CD14-positive monocyte (primary cell): Measurements from ENCODE around the gene MLH1. TPM values are rescaled to one million over a fixed set of nuclear protein-coding genes. Genes with fewer than 3 reads are reported as not detected.

Experiments used
- DNase-seq, 3 donors: peaks; one replicate each; pipeline ENCODE4 v3.0.0-alpha.2; 2011 to 2022
- H2AFZ ChIP-seq: 2 replicates; pipeline ENCODE4 v1.6.0; 2012; ENCODE audit warnings: mild to moderate bottlenecking, low read depth, low read length, inconsistent platforms; ENCODE audit not compliant: insufficient read depth, poor library complexity, severe bottlenecking
- H3K27ac ChIP-seq, 2 donors: 1 replicate in 1 of 2; 2 replicates in 1 of 2; pipeline ENCODE4 v1.5.1; 2012 to 2013; ENCODE audit warnings: low read length in 2 of 2, control low read depth in 1 of 2, inconsistent platforms in 1 of 2, low read depth in 1 of 2, mild to moderate bottlenecking in 1 of 2
- H3K27me3 ChIP-seq, 2 donors: one replicate each; pipeline versions ENCODE4 v1.6.0 to v1.6.1; 2011 to 2013; ENCODE audit warnings: low read length in 2 of 2; ENCODE audit not compliant: control insufficient read depth in 2 of 2, insufficient read depth in 2 of 2
- H3K36me3 ChIP-seq, 2 donors: replicated peaks in 1 of 2; 1 replicate in 1 of 2; 2 replicates in 1 of 2; pipeline versions ENCODE4 v1.5.1 to v1.6.1; 2012 to 2013; ENCODE audit warnings: low read length in 2 of 2, control low read depth in 1 of 2, inconsistent platforms in 1 of 2, mild to moderate bottlenecking in 1 of 2; ENCODE audit not compliant: insufficient read depth in 2 of 2, control insufficient read depth in 1 of 2
- H3K4me1 ChIP-seq, 2 donors: 1 replicate in 1 of 2; 2 replicates in 1 of 2; pipeline versions ENCODE4 v1.5.1 to v1.6.1; 2012 to 2013; ENCODE audit warnings: low read length in 2 of 2, control low read depth in 1 of 2, inconsistent platforms in 1 of 2, mild to moderate bottlenecking in 1 of 2, moderate library complexity in 1 of 2; ENCODE audit not compliant: insufficient read depth in 2 of 2, control insufficient read depth in 1 of 2
- H3K4me2 ChIP-seq: replicated peaks from 2 replicates; pipeline ENCODE3; 2012; ENCODE audit warnings: low read length, moderate library complexity, mild to moderate bottlenecking; ENCODE audit not compliant: poor library complexity, severe bottlenecking; ENCODE audit errors: extremely low read depth
- H3K4me3 ChIP-seq, 3 experiments: fragments of 200-600 bp in 1 of 3; sonication (generic) in 1 of 3; replicated peaks in 1 of 3; 1 replicate in 2 of 3; 2 replicates in 1 of 3; pipeline ENCODE4 v1.5.1; 2011 to 2013; ENCODE audit warnings: low read length in 3 of 3, mild to moderate bottlenecking in 3 of 3, control low read depth in 2 of 3, low read depth in 2 of 3, inconsistent platforms in 1 of 3, moderate library complexity in 1 of 3
- H3K79me2 ChIP-seq: 2 replicates; pipeline ENCODE4 v1.6.0; 2012; ENCODE audit warnings: mild to moderate bottlenecking, control low read depth, inconsistent platforms, low read length, moderate library complexity; ENCODE audit not compliant: insufficient read depth
- H3K9ac ChIP-seq: 2 replicates; pipeline ENCODE4 v1.6.0; 2017; ENCODE audit warnings: low read length, mild to moderate bottlenecking; ENCODE audit not compliant: insufficient read depth, poor library complexity, severe bottlenecking
- H3K9me3 ChIP-seq, 2 donors: replicated peaks in 1 of 2; 1 replicate in 1 of 2; 2 replicates in 1 of 2; pipeline versions ENCODE4 v1.5.1 to v1.6.1; 2012 to 2013; ENCODE audit warnings: low read length in 2 of 2, control low read depth in 1 of 2; ENCODE audit not compliant: control insufficient read depth in 1 of 2, insufficient read depth in 1 of 2
- H4K20me1 ChIP-seq: 2 replicates; pipeline ENCODE4 v1.6.0; 2012; ENCODE audit warnings: mild to moderate bottlenecking, low read length, control low read depth, moderate library complexity; ENCODE audit not compliant: insufficient read depth
- H3K27ac Mint-ChIP-seq, 7 donors: one replicate each; pipeline ENCODE4 v1.8.0; 2020; ENCODE audit warnings: mild to moderate bottlenecking in 7 of 7, mixed read lengths in 7 of 7, moderate library complexity in 6 of 7, inconsistent platforms in 2 of 7
- H3K27me3 Mint-ChIP-seq, 3 donors: one replicate each; pipeline ENCODE4 v1.8.0; 2021 to 2022; ENCODE audit warnings: low read depth in 3 of 3, mild to moderate bottlenecking in 3 of 3, mixed read lengths in 3 of 3, moderate library complexity in 3 of 3, inconsistent platforms in 1 of 3
- H3K36me3 Mint-ChIP-seq, 2 donors: one replicate each; pipeline ENCODE4 v1.8.0; 2020; ENCODE audit warnings: mixed read lengths in 2 of 2, inconsistent platforms in 1 of 2, mild to moderate bottlenecking in 1 of 2
- H3K4me1 Mint-ChIP-seq: one replicate; pipeline ENCODE4 v1.8.0; 2020; ENCODE audit warnings: mild to moderate bottlenecking, mixed read lengths
- H3K4me3 Mint-ChIP-seq, 2 donors: one replicate each; pipeline ENCODE4 v1.8.0; 2020; ENCODE audit warnings: mild to moderate bottlenecking in 2 of 2, mixed read lengths in 2 of 2, moderate library complexity in 1 of 2
- H3K9me3 Mint-ChIP-seq, 7 donors: one replicate each; pipeline ENCODE4 v1.8.0; 2020 to 2022; ENCODE audit warnings: mixed read lengths in 7 of 7, mild to moderate bottlenecking in 6 of 7, moderate library complexity in 6 of 7, inconsistent platforms in 2 of 7
- CTCF ChIP-seq: fragments of 200-600 bp; IDR thresholded peaks from one replicate; pipeline ENCODE4 v1.8.0; 2022; ENCODE audit warnings: antibody characterized with exemption, mild to moderate bottlenecking
- WGBS: methylation state at CpG from one replicate; pipeline ENCODE4 v1.1.5; 2013; ENCODE audit warnings: missing lambda C conversion rate; ENCODE audit not compliant: insufficient coverage; 5-methylcytosine and 5-hydroxymethylcytosine counted together
- intact Hi-C, 2 donors: fragments of 100-400 bp; cut with micrococcal nuclease; formaldehyde crosslinking; loops; one replicate each; pipeline versions ENCODE4 v1.15.0 to v1.15.1; 2023
- polyA plus RNA-seq, 3 donors: library from polyadenylated mRNA; depleted of rRNA in 1 of 3; unstranded in 2 of 3; stranded (reverse) in 1 of 3; fragments of 300-500 nt in 2 of 3; fragments of >200 nt in 1 of 3; fragmentation: Illumina TruSeq in 2 of 3; gene quantifications; 1 replicate in 2 of 3; 2 replicates in 1 of 3; pipeline ENCODE4 v1.2.3, GENCODE V29; 2012 to 2021

MLH1 gene
- polyA plus RNA-seq, 3 donors: 13.7 to 19.7 (median 18.5) TPM

GRCh38 chr3:37072892-37073291 is 79.6 kb downstream of the MLH1 start:
- Mint-ChIP-seq H3K9me3 (no peaks in the 10 kb centered on the region), H3K4me3 (no peak overlapping the region), H3K4me1 (peaks cover 4% of the 10 kb centered on the region), H3K36me3 (peaks cover 65 to 78% of the 10 kb centered on the region in 2 donors), H3K27me3 (no peaks in the 10 kb centered on the region), H3K27ac (peak overlapping the region in 3 of 7 donors; percentile 1 to 36 (median 27))
- no peaks in the 10 kb centered on the region for H3K27me3 ChIP-seq
- no peak overlapping the region for H3K4me3 ChIP-seq
- no peaks in the 10 kb centered on the region for H3K9me3 ChIP-seq
- H3K4me2 ChIP-seq: no peak overlapping the region
- no peaks in the 10 kb centered on the region for H4K20me1 ChIP-seq
- H3K9ac ChIP-seq: no peak overlapping the region
- no peaks in the 10 kb centered on the region for H3K4me1 ChIP-seq
- WGBS: no CpG with 5 or more reads among the region's 2 CpGs
- intact Hi-C loops: no loop called here
- no peak for TF ChIP-seq CTCF
- H3K27ac ChIP-seq: no peak overlapping the region
- peaks cover 55 to 85% of the 10 kb centered on the region in 2 donors for H3K36me3 ChIP-seq
- H3K79me2 ChIP-seq: no peaks in the 10 kb centered on the region
- no peak overlapping the region for H2AFZ ChIP-seq
- DNase-seq: no peak

DNA sequence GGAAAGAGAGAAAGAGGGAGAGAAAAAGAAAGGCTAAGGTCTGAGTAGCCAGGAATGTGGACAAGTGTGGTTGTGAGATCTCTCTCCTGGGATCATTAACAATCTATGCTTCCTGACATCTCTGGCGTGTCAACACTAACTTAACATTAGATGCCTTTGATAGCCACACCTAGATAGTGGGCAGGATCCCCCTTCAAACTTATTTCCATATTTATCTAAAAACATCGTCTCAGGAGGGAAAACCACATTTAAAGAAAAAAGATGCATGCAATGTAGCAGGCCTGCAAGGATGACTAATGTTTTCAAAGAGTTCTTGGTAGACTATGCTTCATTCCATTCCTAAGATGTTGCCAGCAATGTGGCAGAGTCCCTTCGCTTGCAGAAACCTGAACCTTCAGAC is 80.9 kb downstream of the MLH1 start:
- H3K9ac ChIP-seq: no peak overlapping the region
- H3K27ac ChIP-seq: no peak overlapping the region
- no peaks in the 10 kb centered on the region for H3K79me2 ChIP-seq
- no peaks in the 10 kb centered on the region for H3K4me1 ChIP-seq
- no peak overlapping the region for H3K4me3 Mint-ChIP-seq
- intact Hi-C loops: no loop called here
- H3K4me1 Mint-ChIP-seq: peaks cover 4% of the 10 kb centered on the region
- no CpG with 5 or more reads among the region's 3 CpGs for WGBS
- peaks cover 62 to 78% of the 10 kb centered on the region in 2 donors for H3K36me3 Mint-ChIP-seq
- no peak for TF ChIP-seq CTCF
- no peak for DNase-seq
- H3K36me3 ChIP-seq: peaks cover 60 to 84% of the 10 kb centered on the region in 2 donors
- no peak overlapping the region for H2AFZ ChIP-seq
- no peak overlapping the region for H3K4me3 ChIP-seq
- H3K27me3 ChIP-seq: no peaks in the 10 kb centered on the region
- no peaks in the 10 kb centered on the region for H3K9me3 Mint-ChIP-seq
- no peak overlapping the region for H3K27ac Mint-ChIP-seq
- no peaks in the 10 kb centered on the region for H4K20me1 ChIP-seq
- H3K9me3 ChIP-seq: no peaks in the 10 kb centered on the region
- no peak overlapping the region for H3K4me2 ChIP-seq
- no peaks in the 10 kb centered on the region for H3K27me3 Mint-ChIP-seq
